GM12875 (cell line): ENCODE results near the gene ZNF784.

Experiments
- H3K4me3 ChIP-seq: one replicate; pipeline ENCODE4 v1.5.1; 2011; ENCODE audit warnings: low read depth, low read length, control low read depth
- CTCF ChIP-seq: IDR thresholded peaks from 2 replicates; pipeline ENCODE4 v1.5.1; 2011; ENCODE audit warnings: low read depth, mild to moderate bottlenecking, control low read depth, inconsistent platforms, low read length, moderate library complexity, borderline replicate concordance; ENCODE audit not compliant: insufficient read depth

ZNF784 gene

DNA sequence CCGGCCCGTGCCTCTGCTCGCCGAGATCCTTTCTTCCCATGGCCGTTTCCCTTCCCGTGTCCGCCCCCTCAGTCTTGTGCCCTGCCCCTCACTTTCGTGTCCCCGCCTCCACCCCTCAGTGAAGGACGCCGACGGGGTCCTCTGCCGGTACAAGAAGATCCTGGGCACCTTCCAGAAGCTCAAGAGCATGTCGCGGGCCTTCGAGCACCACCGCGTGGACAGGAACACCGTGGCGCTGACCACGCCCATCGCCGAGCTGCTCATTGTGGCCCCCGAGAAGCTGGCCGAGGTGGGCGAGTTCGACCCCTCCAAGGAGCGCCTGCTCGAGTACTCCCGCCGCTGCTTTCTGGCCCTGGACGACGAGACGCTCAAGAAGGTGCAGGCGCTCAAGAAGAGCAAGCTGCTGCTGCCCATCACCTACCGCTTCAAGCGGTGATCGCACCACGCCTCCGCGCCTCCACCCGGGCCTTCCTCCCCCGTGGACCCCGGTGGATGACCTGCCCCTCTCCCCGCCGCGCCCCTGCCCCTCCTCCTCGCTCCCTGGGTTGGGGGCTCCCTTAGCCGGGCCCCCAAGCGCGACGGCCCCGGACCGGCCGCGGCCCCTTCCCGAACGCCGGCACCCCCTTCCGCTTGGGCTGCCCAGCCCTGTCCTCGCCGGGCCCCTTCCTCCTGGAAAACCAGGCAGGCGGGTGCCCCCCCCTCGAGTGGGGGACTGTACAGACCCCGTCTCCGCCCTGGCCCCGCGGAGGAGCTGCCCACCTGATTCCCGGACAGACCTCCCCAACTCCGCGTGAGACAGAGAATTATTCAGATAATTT is 28.2 kb upstream of the ZNF784 start:
- no peak for TF ChIP-seq CTCF

GRCh38 chr19:55651236-55651635 is 26.9 kb upstream of the ZNF784 start:
- no peak overlapping the region for H3K4me3 ChIP-seq
- TF ChIP-seq CTCF, result no peak

More for the DNA sequence above, 28.2 kb upstream of the ZNF784 start:
- H3K4me3 ChIP-seq, result no peak overlapping the region

GRCh38 chr19:55650602-55651230 is 26.4 kb upstream of the ZNF784 start:
- no peak for TF ChIP-seq CTCF
- H3K4me3 ChIP-seq, result no peak overlapping the region

- H3K4me3 ChIP-seq, result no peak overlapping the region
- no peak for TF ChIP-seq CTCF
Observed at GRCh38 chr19:55650126-55650557, 25.8 kb upstream of the ZNF784 start.

- TF ChIP-seq CTCF, result no peak
- peak overlapping the region; percentile 90 for H3K4me3 ChIP-seq
Observed at GRCh38 chr19:55649268-55650125, 25.1 kb upstream of the ZNF784 start.

GRCh38 chr19:55648585-55649267 is 24.4 kb upstream of the ZNF784 start:
- no peak for TF ChIP-seq CTCF
- H3K4me3 ChIP-seq, result peak overlapping the region; percentile 90
